ENCODE measurements around the gene RALGAPA1.
"Not testable (repeated sequence)": the region's sequence is repeated elsewhere in the genome, so short reads cannot be mapped to it uniquely, and the experiment has no call there.

The RALGAPA1 gene

DNA sequence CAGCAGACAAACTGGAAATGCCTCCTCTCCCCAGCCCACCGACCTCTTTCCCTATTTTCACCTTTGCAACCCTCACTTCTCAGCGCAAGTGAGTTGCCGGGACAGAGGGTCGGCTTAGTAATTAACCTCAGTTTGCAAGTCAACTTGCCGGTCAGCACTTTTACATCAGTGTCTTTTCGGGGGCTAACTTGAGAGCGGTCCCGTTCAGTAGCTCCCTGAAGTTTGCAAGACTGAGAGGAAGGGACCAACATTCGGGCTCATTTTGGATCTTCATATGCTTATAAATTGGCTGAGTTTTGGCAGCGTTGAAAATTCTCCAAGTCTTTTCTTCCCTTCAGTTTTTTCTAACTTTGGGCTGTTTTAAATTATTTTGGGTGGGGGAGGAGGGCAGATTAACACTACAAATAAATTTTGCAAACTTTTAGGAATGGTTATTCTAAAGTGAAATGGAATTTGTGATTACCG lies 17.9 kb upstream of the RALGAPA1 start:
- FAIRE-seq = no peak
- no peak for DNase-seq (ENCODE audit: insufficient read length, low spot score)
- TF ChIP-seq, protein P1, sequence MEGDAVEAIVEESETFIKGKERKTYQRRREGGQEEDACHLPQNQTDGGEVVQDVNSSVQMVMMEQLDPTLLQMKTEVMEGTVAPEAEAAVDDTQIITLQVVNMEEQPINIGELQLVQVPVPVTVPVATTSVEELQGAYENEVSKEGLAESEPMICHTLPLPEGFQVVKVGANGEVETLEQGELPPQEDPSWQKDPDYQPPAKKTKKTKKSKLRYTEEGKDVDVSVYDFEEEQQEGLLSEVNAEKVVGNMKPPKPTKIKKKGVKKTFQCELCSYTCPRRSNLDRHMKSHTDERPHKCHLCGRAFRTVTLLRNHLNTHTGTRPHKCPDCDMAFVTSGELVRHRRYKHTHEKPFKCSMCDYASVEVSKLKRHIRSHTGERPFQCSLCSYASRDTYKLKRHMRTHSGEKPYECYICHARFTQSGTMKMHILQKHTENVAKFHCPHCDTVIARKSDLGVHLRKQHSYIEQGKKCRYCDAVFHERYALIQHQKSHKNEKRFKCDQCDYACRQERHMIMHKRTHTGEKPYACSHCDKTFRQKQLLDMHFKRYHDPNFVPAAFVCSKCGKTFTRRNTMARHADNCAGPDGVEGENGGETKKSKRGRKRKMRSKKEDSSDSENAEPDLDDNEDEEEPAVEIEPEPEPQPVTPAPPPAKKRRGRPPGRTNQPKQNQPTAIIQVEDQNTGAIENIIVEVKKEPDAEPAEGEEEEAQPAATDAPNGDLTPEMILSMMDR (IDR thresholded peaks at IDR 0.05; ENCODE audit: insufficient read depth, missing control alignments) = no peak

DNA sequence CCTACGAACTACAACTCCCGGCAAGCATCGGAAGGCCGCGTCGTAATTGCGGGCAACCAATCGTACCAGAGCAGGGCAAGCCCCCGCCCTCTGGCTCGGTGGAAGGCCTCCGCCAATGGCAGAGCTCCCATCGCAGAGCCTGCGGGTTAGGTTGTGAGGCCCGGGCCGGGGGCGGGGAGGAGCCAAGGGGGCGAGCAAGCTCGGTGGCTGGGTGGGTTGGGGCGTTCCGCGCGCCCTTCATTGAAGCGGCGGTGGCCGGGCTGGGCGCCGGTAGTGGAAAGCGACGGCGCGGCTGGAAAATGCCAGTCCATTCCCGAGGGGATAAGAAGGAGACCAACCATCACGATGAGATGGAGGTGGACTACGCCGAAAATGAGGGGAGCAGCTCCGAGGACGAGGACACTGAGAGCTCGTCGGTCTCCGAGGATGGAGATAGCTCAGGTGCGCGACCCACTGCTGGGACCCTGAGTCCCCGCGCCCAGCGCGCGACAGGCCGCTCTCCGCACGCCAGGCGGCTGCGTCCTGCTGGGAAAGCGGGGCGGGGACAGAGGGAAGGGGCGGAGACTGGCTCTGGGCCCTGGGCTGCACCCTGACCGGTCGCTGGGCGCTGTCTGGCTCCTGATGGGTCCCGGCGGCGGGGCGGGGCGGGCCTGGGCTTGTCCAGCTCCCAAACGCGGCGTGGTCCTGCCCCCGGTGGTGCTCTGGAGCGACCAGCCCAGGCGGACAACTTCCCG lies 17.3 kb upstream of the RALGAPA1 start, which contains the start of gene BRMS1L:
Gene BRMS1L, plus strand, starts transcription at position 121 of the 734 bp plus-strand sequence. Its CDS starts 179 bp downstream, at position 300.
- DNase-seq (ENCODE audit: insufficient read length, low spot score) = peak; percentile 76
- TF ChIP-seq, protein P1 (IDR thresholded peaks at IDR 0.05; ENCODE audit: insufficient read depth, missing control alignments) = no peak
- FAIRE-seq = no peak

DNA sequence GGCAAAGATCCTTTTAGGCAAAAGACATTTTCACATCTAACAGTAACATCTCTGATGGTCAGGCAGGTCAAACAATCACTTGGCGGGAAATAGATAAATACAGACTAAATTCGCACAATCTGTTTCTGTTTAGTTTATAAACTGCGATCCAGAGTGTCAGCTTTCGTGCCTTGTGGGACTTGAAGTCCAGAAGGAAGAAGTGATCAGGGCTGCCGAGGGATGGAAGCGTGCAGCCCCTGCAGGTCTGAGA lies 16.8 kb upstream of the RALGAPA1 start:
- FAIRE-seq (peak; percentile 72), DNase-seq (ENCODE audit: insufficient read length, low spot score) (no peak)
- TF ChIP-seq, protein P1 (IDR thresholded peaks at IDR 0.05; ENCODE audit: insufficient read depth, missing control alignments) = no peak

DNA sequence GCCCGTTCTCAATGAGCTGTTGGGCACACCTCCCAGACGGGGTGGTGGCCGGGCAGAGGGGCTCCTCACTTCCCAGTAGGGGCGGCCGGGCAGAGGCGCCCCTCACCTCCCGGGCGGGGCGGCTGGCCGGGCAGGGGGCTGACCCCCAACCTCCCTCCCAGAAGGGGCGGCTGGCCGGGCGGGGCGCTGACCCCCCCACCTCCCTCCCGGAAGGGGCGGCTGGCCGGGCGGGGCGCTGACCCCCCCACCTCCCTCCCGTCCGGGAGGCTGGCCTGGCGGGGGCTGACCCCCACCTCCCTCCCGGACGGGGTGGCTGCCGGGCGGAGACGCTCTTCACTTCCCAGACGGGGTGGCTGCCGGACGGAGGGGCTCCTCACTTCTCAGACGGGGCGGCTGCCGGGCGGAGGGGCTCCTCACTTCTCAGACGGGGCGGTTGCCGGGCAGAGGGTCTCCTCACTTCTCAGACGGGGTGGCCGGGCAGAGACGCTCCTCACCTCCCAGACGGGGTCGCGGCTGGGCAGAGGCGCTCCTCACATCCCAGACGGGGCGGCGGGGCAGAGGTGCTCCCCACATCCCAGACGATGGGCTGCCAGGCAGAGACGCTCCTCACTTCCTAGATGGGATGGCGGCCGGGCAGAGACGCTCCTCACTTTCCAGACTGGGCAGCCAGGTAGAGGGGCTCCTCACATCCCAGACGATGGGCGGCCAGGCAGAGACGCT lies 15.5 kb upstream of the RALGAPA1 start:
- not testable (repeated sequence) for DNase-seq (ENCODE audit: insufficient read length, low spot score); FAIRE-seq

DNA sequence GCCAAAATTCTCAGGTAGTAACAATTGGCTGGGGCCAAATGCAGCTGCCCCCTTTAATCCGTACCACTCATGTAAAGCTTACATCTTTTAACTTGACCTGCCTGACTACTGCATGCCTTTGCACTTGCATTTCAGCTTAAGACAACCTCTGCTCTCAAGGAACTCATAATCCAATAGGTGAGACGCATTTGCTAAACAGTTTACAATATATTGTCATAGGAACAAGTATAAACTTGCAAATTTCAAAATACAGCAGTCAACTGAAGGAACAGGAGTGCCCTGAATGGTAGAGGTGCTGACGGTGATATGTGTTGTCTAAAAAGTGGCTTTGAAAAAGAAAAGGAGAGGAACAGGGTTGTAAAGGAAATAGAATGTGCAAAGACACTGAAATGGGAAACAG lies 13.4 kb upstream of the RALGAPA1 start:
- FAIRE-seq (no peak), DNase-seq (ENCODE audit: insufficient read length, low spot score) (no peak)
- TF ChIP-seq, protein P1 (IDR thresholded peaks at IDR 0.05; ENCODE audit: insufficient read depth, missing control alignments) = no peak

DNA sequence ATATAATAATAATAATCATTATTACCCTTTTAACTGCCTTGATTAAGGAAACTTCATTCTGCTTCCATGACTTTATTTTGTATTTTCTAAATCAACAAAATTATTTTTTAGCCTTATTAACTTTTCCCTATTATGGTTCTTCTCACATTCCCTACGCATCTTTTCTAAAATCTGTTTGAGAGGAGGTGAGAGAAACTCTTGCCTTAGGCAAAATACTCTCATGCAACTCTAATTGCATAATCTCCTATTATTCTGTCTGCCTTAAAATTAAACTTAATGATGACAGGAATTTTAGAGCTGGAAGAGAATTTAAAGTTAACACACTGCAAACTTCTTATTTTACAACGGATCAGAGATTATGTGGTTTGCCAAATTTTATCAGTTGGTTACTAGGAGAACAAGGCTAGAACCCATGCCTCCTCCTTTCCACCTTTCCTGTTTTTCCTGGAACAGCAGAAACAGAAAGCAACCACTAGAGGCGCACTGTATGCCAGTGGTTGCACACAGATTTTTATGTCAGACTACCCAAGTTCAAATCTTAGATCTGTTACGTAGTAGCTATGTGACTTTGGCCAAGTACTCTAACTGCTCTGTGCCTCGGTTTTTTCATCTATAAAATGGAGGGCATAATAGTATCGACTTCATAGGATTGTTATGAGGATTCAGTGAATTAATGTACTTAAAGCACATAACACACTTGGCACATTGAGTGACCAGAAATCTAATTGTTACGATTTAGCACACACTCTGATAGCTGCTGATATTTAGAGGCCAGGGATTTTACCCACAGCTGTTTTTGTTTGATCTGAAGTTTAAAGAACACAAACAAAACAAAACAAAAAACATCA lies 12.7 kb upstream of the RALGAPA1 start:
- TF ChIP-seq, protein P1 (IDR thresholded peaks at IDR 0.05; ENCODE audit: insufficient read depth, missing control alignments) = peak; percentile 80
- no peak for DNase-seq (ENCODE audit: insufficient read length, low spot score)
- FAIRE-seq = no peak

Measured in D721Med (cell line).